GM19463 (cell line): ENCODE results near the gene KIF21B.
A peak's percentile ranks its signal among the peaks of the same experiment; 100 is the strongest.

Source experiments
- ATAC-seq: cut with Tn5 transposase; IDR thresholded peaks from one replicate; pipeline ENCODE4 v1.9.1; 2021; ENCODE audit warnings: mild to moderate bottlenecking, moderate library complexity; ENCODE audit not compliant: unreplicated experiment

Gene KIF21B, protein sequence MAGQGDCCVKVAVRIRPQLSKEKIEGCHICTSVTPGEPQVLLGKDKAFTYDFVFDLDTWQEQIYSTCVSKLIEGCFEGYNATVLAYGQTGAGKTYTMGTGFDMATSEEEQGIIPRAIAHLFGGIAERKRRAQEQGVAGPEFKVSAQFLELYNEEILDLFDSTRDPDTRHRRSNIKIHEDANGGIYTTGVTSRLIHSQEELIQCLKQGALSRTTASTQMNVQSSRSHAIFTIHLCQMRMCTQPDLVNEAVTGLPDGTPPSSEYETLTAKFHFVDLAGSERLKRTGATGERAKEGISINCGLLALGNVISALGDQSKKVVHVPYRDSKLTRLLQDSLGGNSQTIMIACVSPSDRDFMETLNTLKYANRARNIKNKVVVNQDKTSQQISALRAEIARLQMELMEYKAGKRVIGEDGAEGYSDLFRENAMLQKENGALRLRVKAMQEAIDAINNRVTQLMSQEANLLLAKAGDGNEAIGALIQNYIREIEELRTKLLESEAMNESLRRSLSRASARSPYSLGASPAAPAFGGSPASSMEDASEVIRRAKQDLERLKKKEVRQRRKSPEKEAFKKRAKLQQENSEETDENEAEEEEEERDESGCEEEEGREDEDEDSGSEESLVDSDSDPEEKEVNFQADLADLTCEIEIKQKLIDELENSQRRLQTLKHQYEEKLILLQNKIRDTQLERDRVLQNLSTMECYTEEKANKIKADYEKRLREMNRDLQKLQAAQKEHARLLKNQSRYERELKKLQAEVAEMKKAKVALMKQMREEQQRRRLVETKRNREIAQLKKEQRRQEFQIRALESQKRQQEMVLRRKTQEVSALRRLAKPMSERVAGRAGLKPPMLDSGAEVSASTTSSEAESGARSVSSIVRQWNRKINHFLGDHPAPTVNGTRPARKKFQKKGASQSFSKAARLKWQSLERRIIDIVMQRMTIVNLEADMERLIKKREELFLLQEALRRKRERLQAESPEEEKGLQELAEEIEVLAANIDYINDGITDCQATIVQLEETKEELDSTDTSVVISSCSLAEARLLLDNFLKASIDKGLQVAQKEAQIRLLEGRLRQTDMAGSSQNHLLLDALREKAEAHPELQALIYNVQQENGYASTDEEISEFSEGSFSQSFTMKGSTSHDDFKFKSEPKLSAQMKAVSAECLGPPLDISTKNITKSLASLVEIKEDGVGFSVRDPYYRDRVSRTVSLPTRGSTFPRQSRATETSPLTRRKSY (N-terminal part only)

DNA sequence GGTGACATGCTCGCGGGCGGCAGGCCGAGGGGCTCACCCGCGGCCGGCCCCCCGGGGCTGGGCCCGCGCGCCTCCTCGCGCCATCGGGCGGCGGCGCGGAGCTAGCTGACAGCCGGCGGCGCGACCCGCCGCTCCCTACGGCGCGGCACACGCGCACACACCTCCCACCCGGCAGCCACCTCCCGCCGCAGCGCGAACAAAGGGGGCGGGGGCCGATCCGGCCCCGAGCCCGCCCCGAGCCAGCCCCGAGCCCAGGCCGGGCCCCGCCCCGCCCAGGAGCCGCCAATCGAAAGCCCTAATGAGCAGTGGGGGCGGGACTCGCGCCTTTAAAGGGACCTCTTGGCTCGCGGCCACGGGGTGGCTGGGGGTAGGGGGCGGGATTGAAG, at the start of gene KIF21B:
Gene KIF21B (minus strand): TSS at position 198 of the 386 bp plus-strand sequence. CDS start 331 bp downstream, outside the sequence.
- ATAC-seq = peak; percentile 64

DNA sequence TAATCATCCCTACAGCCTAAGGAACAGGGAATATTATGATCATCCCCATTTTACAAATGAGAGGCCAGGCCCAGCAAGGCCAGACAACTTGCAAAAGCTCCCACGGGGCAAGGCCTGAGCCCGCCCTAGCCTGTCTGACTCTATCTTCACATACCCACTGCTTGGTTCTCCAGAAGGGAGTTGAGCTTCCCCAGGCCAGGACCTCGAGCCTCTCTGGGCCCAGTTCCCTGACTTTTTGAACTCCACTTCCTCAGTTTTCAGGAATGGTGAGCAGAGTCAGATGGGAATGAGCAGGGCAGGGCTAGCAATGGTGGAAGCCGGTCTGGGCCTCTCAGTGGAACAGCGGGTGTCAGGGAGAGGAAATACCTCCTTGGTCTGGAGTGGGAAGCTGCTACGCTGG, 49.4 kb upstream of the KIF21B start:
- no peak for ATAC-seq

DNA sequence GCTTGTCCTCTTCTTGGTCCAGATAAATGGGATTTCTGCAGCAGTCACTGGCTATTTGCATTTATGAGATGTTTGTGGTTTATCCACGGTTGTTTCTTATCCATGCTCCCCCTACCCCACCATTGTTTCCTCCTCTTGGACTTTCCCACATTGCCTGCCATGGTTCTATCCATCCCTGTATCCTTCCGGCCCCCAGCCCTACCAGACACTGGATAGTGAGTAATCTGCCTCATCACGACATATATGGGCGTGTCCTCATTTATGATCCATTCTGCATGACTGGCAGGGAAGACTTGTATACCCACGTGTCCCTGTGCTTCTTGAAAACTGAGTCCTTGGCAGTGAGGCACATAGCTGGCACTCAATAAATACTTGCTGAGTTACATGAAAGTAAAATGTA, 48.6 kb upstream of the KIF21B start:
- no peak for ATAC-seq

DNA sequence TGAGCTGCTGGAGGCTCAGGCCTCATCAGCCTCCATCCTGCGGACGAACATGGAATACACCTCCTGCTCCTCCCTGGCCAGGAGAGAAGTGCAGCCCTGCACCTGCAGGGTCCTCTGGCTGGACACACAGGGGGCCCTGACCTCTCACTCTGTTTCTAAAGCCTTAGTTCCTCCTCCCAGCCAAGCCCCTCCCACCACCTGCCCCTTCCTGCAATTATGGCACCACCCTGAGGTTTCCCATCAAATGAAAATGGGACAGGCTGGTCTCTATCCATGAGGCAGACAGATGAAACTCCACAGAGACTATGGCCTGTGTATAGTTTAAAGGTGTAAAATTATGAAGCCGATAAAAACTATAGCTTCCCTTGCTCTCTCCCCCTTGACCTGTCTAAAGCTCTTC, 46.1 kb upstream of the KIF21B start:
- ATAC-seq = no peak

DNA sequence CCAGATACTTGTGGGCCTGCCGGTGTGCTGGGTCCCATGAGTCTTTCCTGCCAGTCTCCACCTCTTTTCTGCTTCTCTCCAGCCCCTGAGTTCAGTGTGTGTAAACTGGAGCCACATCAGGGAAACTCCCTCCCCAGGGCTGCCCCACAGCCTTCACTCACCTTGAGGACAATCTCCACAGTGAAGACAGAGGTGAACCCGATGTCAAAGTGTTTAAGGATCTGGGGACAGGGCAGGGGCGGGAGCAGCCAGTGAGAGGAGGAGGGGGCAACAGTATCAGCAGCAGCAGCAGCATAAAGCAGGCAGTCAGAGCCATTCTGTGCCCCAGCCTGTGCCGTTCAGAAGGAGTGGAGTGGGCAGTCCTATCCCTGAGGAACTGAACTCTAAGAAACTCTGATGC, 45.5 kb upstream of the KIF21B start:
- no peak for ATAC-seq

- no peak for ATAC-seq
Measured at GRCh38 chr1:201066986-201067385, 43.5 kb upstream of the KIF21B start.

DNA sequence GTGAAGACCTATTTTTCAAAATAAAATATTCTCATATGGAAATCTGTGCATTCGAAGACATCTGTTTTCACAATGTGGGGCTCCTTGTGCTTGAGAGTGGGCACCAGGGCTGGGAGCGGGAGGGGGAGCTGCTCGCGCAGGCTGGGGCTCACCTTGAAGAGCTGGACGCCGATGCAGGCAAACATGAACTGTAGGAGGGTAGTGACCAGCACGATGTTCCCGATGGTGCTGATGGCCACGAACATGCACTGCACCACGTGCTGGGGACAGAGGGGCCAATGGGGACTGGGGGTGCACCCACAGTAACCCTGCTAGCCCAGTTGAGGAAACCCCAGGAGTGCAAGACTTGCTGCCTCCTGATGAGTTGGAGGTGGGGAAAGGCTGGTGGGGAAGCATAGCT, 42.2 kb upstream of the KIF21B start:
- ATAC-seq = no peak

DNA sequence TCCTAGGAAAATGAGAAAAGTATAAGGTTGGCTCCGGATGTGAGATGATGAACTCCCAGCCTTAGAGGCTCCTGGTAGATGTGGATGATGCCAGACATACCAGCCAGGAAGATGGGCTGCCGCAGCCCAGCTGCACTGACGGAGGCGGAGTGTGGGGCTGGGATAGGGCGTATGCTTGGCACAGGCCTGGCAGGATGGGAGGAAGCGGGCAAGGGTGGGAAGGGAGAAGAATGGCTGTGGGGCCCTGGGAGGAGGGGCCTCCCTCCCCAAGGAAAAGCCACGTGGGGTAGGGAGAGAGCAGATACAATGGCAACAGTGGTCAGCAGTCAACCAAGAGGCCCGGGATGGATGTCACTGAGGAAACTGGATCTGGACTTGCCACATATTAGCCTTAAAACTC, 41.3 kb upstream of the KIF21B start:
- no peak for ATAC-seq

- ATAC-seq = no peak
Measured at GRCh38 chr1:201063145-201063544, 39.6 kb upstream of the KIF21B start.

GRCh38 chr1:201062511-201063091, 39.1 kb upstream of the KIF21B start:
- ATAC-seq = no peak

DNA sequence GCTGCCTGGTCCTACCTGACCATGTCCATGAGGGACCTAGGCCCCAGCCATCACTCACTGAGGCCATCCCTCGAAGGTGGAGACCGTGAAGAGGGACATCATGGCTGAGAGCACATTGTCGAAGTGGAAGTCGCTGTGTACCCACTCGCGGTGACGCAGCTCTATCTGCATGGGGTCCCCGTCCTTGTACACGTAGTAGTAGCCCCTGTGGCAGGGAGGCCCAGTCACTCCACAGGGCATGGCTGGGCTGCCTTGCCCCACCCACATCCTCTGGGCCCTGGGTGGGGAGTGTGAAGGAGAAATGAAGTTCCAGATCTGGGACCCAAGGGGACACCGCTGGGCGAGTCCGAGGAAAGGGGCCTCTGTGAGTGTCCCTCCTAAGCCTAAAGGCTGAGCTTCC, 38.4 kb upstream of the KIF21B start:
- no peak for ATAC-seq

DNA sequence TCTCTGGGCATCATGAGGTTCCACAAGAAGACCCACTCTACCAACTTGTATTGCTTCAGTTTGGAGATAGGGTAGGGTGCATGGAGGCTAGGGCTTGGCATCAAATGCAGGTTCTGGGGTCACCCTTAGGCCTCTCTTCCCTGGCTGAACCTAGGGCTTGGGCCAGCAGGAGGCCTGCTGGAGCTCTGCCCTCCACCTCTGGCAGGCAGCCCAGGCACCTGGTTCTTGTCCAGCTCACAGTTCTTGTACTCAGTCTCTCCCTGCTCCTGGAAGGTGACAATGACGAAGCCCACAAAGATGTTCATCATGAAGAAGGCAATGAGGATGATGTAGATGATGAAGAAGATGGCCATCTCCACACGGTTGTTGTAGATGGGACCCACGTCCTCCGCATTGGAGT, 37.5 kb upstream of the KIF21B start:
- no peak for ATAC-seq

GRCh38 chr1:201060586-201060985, 37.1 kb upstream of the KIF21B start:
- ATAC-seq = no peak

DNA sequence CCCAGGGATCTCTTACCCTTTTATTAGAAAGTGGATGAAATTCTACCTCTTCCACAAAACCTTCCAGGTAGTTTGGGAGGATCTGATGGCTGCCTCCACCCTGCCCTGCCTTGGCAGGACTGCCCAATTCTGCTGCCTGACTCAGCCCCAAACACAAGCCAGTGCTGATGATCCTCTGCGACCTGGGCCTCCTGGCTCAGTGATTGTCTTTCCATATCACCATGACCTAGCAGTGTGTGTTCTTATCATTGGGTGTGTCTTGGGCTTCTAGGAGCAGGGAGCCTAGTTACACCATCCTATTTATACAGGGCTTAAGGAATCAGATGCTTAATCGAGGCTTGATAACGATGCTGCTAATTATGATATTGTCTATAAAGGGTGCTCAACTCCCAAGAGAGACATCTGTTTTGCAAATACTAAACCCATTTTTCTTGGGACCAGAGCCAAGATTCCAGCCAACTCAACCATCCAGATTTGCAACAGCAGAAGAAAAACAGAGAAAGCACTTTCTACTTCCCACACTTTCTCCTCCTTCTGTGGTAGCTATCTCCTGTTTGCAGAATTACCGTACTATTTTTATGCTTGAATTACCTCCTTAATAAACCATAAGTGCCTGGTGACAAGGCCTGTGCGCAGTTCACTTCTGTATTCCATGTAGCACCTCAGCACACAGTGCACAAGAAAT, 36.5 kb upstream of the KIF21B start:
- ATAC-seq = no peak

- no peak for ATAC-seq
Measured at GRCh38 chr1:201059401-201059800, 35.9 kb upstream of the KIF21B start.

DNA sequence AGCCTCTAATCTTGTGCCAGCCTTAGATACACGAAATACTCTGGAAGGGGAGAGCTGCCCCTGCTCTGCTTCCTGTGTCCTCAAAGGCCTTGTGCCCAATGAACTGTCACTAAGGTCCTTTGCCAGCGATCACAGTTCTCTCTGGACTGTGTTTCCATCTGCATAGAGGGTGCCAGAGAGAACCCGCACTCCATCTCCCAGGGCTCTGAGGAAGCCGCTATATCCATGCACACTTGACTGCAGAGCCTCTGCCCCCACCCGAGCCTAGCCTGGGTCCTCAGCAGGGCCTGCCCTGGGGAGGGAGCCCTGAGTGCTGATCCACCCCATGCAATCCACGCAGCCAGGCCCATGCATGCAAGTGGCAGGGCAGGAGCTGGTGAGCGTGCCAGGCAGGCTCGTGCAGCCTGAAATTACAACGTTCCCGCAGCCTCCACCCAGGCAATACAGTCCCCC, 30.6 kb upstream of the KIF21B start:
- ATAC-seq = no peak

DNA sequence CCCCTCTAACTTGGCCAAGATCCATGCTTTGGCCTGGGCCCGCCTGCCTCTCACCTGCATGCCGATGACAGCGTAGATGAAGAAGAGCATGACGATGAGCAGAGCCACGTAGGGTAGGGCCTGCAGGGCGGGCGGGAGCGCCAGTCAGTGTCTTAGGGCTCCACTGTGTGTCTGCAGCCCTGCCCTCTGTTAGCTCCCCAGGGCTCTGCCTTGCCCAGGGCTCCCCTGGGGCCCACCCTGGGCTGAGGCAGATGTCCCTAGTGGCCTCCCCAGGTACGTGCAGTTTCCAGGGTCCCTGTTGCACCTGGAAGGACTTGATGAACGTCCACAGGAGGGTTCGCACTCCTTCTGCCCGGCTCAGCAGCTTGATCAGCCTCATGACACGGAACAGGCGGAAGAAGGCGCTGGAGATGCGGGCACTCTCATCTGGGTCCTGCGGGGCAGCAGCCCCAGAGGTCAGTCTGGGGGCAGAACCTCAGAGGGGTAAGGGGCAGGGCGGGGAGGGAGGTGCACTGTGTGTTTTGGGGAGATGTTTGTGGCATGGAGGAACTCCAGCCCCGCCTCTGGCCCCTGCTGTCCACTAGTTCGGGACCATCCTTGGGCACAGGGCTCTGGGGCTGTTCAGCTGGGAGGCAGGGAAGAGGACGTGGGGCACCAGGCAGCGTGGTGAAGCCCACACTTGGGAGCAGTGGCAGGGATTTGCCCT, 29.8 kb upstream of the KIF21B start:
- no peak for ATAC-seq

DNA sequence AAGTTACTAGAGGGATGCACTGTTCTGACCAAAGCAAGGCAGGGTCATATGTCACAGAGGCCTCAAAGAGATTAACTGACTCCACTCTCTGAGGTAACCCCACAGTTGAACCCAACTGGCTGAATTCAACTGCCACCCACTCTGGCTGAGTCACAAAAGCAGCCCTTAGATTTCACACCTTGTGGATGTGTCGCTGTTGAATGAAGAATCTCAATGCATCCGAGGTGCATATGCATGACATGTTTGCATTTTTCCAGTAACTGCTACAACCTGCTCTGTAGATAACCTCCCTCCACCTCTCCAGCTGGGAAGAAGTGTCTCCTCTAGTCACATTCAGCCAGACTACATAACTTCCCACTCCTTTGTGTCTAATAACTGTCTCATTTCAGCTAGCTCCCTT, 27.9 kb upstream of the KIF21B start:
- no peak for ATAC-seq

DNA sequence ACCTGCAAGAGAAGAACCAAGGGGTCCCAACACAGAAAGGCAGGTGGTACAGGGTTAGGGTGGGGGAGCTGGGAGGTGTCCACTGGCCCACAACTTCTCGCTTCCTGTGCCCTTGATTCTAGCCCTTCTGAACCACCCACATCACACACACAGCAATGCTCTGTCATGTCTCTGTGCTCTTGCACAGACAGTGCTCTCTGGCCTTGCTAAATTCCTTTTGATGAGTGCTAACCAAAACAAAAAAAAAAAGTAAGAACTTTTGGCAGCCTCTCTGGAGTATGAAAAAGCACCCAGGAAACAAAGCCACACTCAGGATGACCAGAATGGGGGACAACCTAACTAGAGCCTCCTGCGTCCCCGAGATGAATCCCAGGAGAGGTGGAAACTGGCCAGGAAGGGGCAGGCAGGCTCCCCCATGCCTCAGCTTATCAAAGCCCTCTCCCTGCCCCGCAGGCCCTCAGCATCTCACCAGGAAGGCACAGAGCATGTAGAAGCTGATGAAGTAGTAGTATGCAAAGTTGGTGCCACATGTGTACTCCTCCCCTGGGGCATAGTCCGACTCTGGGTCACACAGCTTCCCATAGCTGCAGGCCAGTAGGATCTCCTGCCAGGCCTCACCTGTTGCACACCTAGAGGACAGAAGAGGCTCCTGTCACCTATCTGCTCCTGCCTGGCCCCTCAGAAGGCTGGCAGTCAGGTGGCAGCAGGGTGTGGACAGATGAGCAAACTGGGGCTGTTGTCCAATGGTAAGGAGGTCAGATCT, 27.2 kb upstream of the KIF21B start:
- ATAC-seq = no peak
